ENCODE results near the gene POMT2. TPM values are rescaled to one million over a fixed set of nuclear protein-coding genes. Genes with fewer than 3 reads are reported as not detected.
"Not testable (repeated sequence)": the region's sequence is repeated elsewhere in the genome, so short reads cannot be mapped to it uniquely, and the experiment has no call there.

POMT2 gene
- total RNA-seq, 1 donor from 2014 or later, result 6.9 TPM

GRCh38 chr14:77302926-77303325, 17.8 kb downstream of the POMT2 start:
- DNase-seq (ENCODE audit: low read depth in 2 of 2), result peak in 1 of 2 donors; percentile 76

DNA sequence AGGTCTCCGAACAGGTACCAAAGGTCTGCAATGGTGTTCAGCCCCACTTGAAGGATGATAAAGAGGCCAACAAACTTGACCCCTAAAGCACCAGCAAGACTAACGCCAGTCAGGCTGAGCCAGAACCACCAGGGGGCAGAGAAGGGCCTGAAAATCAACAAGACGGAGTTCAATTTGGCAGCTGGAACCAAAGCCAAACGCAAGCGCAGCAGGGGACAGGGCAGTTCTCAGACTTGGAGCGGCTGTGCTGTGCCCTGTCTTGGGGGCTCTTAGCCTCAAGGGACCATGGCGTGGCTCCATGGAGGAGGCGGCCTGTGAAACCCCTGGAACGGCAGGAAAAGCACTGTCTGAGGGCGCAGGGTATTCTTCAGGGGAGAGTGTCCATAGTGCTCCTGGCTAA, 19.6 kb downstream of the POMT2 start:
- DNase-seq (ENCODE audit: low read depth in 2 of 2), result peak; percentile 87 to 89

DNA sequence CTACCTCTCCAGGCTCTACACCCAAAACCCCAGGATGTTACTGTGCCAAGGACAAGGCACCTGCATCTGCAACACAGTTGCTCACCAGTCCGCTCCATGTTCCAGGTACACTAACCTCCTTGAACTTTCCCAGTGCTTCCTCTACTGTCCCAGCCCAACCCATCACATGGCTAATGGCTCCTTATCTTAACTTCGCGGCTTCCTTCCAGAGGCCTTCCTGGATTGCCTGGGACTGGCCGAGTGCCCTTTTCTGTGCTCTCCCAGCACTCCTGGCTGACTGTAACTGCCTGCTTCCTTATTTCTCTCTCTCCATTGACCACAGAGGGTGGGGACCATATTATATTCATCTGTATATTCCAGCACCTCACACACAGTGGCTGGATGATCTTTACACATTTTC, 20.9 kb downstream of the POMT2 start:
- DNase-seq (ENCODE audit: low read depth in 2 of 2), result no peak

DNA sequence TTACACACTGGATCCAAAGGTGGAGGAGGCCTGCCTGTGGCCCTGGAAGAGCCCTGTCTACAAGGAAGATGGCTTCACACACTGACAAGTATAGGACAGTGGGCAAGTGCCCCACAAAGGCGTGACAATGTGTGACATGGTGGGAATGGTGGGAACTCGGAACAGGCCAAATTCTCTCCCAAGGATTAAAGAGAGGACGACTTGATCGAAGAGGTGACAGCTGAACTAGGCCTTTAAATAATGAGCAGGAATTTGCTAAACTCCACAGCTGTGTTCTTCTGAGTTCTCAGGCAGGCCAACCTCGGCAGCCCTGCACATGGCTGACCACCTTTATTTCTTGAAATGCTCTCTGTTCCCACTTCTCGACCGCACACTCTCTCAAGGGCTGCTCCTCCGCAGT, 23.8 kb downstream of the POMT2 start:
- DNase-seq (ENCODE audit: low read depth in 2 of 2), result no peak

DNA sequence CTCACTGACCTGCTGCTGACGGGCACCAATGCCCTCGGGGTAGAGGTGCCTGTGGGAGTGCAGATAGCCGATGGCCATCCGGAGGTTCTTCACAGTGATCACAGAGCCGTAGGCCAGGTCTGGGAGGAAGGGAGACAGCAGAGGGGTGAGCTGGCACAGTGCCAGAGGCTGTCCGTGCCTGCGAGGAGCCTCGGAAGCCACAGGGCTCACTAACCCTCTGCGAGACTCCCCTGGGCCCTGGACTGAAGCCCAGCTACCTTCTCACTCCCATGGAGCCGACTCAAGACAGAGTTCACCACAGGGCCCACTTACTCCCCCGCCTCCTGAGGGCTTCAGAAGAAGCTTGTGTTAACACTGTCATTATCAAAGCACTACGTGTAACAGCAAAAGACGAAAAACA, 24.5 kb downstream of the POMT2 start:
- DNase-seq (ENCODE audit: low read depth in 2 of 2), result no peak

DNA sequence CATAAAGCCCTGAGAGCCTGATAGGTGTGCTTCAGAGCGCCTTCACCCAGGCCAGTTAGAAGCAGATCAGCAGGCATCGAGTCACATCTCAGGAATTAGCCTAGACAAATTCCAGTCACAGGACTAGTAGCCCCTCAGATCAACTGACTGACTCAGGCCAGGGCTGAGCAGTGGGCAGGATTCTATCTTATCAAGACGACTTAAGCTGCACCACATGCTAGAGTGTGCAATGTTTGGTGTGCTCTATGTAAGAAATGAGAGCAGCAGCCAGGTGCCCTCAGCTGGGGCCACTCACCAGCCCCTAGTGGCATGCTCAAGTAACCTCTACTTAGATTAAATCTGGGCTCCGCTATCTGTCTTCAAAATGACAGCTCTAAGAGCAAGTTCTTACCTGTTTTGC, 30.0 kb downstream of the POMT2 start:
- no peak for DNase-seq (ENCODE audit: low read depth in 2 of 2)

- no peak for DNase-seq (ENCODE audit: low read depth in 2 of 2)
Observed at GRCh38 chr14:77286576-77286975, 34.1 kb downstream of the POMT2 start.

GRCh38 chr14:77284466-77284865, 36.2 kb downstream of the POMT2 start:
- DNase-seq (ENCODE audit: low read depth in 2 of 2), result no peak

DNA sequence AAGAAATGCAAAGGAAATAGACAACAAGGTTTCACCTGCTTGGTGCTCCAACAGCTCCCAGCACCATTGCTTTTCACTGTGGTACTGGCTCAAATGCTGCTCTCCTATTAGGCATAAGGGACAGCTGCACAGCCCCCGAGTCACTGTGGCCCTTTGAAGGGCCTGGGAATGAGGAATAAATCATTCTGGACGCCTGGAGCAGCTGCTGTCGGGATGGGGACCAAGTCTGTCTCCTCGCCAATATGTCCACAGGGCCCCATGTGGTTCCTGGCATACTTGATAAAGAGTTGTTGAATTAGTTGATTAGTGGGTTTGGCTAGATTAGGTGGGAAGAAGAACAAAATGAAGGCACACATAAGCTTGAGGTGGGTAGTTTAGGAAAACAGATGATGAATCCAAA, 36.6 kb downstream of the POMT2 start:
- DNase-seq (ENCODE audit: low read depth in 2 of 2), result no peak

DNA sequence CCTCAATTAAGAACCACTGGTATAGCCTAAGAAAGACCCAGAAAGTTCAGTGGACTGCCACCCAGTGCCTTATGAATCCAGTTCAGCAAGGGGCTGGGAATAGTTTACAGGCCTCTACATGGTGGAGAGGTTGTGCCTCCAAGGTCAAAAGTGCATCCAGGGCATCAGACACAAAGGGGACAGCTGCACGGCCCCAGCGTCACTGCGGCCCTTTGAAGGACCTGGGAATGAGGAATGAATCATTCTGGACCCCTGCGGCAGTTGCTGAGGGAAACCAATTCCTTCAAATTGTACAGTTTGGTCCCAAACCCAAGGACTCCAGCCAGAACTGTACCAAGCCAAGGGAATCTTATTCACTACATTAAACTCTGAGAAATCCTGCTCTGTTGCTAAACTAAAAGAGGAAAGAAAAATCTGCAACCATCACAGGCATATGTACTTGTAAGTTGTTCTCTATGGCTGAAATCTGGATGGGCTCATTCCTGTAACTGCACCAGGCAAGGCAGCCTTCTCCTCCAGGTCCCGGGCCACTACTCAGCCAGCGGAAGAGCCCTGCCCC, 38.8 kb downstream of the POMT2 start:
- DNase-seq (ENCODE audit: low read depth in 2 of 2), result no peak

- DNase-seq (ENCODE audit: low read depth in 2 of 2), result not testable (repeated sequence)
Observed at GRCh38 chr14:77280921-77281320, 39.8 kb downstream of the POMT2 start.

- DNase-seq (ENCODE audit: low read depth in 2 of 2), result no peak
Observed at GRCh38 chr14:77279719-77280118, 41.0 kb downstream of the POMT2 start.

DNA sequence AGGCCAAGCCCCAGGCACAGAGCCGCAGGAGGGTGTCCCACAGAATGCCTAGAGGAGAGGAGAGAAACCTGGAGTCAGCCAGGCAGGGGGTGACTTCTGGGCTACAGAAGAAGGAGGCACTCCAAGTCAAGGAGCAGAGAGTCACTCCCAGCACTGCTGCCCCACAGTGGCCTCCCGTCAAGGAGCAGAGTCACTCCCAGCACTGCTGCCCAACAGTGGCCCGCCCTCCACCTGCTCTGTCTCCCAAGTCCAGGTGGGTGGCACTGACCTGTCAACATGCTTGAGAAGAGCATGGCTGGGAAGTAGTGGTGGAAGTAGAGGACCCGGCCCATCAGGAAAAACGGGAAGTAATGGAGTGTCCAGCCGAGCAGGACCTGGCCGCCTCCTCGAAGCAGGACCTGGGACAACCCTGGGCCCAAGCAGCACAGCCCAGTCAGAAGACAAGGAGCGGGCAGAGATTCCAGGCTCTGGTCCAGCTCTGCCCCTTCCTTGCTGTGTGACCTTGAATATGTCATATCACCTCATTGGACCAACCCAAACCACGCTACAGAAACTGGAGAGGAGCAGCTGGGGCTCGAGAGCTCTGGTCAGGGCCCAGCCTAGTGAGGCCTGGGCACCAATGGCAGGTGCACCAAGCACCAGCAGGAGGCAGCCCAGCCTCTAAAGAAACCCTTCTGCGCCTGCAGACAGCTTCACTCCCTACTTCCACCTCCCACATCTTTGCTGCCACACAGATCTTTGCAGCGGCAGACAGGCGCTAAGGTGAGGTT, 42.0 kb downstream of the POMT2 start:
- DNase-seq (ENCODE audit: low read depth in 2 of 2), result no peak

- no peak for DNase-seq (ENCODE audit: low read depth in 2 of 2)
Observed at GRCh38 chr14:77276959-77277358, 43.7 kb downstream of the POMT2 start.

DNA sequence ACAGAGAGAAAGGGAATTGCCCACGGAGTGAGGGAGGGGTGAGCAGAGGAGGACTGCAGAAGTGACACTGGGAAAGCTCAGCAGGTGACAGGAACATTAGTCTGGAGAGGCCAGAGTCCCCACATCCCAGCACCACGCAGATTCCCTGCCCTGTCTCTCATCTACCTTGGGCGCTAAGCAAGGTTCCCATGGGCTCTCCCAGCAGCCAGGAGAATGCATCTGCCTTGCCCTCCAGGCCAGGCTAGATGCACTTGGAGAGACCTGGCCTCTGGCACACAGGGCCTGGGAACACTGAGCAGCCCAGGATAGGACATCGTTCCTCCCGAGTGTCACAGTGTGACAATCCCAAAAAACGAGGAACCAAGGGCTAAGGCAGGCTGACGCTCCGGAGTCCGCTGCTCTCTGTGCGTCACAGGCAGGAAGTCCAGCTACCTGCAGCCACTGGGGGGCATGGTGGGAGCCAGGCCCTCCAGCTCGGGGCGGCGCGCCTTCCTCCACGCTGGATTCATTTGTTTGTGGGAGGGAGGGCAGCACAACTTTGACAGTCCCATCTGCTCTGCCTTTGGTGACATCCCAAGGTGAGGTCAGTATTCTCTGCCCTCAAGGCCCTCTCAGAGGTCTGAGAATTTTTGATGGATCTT, 44.3 kb downstream of the POMT2 start:
- DNase-seq (ENCODE audit: low read depth in 2 of 2), result no peak

GRCh38 chr14:77275601-77276017, 45.1 kb downstream of the POMT2 start:
- no peak for DNase-seq (ENCODE audit: low read depth in 2 of 2)

DNA sequence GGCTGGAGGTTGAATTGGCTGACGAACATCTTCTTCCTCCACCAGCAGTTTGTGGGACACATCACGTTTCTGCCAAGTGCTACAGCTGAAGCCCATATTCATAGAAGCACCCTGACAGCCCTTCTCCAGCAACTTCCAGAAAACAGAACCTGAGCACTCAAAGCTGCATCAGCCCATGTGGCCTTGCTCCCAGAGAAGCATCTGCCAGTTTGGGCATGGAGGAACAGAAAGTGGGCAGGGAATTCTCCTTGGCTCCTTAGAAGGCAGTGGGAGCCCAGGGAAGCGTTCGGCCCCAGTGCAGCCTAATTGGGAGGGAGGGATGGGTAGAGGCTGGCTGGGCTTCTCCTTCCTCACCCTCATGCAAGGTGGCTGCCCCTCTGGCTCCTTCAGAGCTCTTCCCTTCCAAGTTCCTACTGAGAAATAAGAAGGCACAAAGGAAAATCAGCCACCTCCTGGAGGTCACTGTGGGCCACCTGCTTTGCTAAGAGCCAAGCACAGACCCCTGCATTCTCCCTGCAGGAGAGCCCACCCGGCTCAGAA, 45.6 kb downstream of the POMT2 start:
- DNase-seq (ENCODE audit: low read depth in 2 of 2), result no peak

DNA sequence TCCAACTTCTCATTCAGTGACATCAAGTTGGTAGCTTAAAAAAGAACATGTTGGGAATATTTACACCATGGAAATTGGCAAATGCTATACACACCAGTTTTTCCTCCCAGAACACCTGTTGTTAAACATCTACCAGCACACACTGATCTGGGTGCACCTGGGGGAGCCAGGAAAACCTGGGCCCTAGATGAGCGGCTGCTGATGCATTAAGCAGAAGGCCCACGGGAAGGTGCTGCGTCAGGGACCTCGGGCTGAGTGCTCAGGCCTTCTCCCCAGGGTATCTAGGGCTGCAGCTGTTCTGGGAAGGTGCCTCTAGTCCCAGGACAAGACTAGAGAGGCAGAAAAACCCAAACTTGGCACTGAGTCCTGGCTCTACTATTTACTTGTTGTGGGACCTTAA, 46.9 kb downstream of the POMT2 start:
- no peak for DNase-seq (ENCODE audit: low read depth in 2 of 2)

GRCh38 chr14:77272261-77272660, 48.4 kb downstream of the POMT2 start:
- no peak for DNase-seq (ENCODE audit: low read depth in 2 of 2)

DNA sequence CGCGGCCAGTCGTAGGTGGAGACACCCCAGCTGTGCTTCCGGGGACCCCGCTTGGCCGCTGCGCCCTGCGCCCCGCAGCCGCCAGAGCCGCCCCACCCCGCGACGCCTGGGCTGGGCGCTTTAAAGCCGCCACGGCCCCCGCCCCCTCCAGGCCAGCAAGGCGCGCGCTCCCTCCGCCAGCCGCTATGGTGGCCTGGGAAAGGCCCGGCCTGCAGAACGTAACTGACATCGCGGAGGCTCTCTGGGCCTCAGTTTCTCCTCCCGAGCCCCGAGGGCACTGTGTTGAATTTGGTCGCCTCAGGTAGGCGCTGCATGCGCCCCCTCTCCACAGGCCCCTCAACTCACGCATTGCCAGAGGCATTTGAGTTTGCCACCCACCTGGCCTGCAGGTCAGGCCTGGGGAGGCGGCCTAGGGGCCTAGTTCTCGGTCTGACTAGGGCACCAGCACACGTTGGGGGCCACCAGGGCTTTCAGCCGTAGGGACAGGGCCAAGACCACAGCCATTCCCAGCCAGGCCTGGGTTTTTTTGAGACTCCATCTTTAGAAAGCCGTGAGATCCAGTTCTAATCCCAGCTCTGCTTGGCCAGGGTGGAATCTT, 49.5 kb downstream of the POMT2 start, which contains the start of gene NGB:
Gene NGB (minus strand): TSS at position 94 of the 598 bp plus-strand sequence. CDS start 269 bp downstream, outside the sequence.
- no peak for DNase-seq (ENCODE audit: low read depth in 2 of 2)

DNA sequence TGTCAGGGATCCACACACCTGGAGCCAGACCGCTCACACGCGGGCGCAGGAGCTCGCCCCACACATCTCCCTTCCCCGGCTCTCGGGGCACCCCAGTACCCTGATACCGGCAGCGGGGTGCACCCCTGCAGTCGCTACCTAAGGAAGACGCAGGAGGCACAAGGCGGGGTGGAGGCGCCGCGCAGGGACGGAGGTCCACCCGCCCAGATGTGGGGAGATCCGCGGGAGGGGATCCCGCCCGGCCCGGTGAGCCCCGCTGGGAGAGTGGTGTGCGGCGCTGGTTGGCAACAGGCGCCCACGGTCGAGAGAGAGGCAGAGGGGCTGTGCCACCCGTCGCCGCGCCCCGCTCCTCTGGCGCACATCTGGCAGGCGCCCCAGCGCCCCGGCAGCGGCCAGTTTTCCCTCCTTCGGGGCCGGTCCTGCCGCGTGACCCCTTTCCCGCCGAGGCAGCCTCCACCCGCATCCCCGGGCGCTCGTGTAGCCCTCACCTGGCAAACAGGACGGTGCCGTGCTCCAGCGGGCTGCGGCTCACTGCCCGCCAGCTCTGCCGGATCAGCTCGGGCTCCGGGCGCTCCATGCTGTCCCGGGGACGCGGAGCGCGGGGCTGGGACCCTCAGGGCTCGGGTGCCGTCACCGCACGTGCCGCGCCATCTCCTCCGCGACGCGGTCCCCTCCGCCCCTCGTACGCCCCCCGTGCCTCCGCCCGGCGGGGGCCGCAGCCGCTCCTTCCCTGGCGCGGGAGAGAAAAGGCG, 50.1 kb downstream of the POMT2 start:
- no peak for DNase-seq (ENCODE audit: low read depth in 2 of 2)
